ENCODE measurements around the gene C1orf116. TPM values are rescaled to one million over a fixed set of nuclear protein-coding genes. Genes with fewer than 3 reads are reported as not detected.

Gene C1orf116
- total and polyA plus RNA-seq, 10 donors: 0.02 to 1.0 (median 0.27) TPM; not detected in 1

DNA sequence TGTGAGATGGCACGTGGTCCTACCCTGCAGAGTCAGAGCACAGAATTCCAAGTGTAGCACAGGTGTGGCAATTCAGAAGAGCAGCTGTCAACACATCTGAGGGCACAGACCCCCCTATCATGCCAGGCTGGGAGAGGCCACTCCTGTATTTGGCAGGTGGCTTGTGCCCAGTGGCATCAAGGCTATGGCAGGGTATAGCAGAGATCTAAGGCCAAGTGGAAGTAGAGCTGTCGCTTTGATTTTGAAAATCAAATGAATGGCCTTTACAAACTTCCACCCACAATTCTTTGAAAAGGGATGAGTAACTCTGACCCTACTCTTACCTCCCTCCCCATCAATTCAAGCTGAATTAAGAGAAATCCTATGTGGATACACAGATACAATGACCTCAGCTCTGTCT, 13.4 kb downstream of the C1orf116 start:
- TF ChIP-seq, protein P1, sequence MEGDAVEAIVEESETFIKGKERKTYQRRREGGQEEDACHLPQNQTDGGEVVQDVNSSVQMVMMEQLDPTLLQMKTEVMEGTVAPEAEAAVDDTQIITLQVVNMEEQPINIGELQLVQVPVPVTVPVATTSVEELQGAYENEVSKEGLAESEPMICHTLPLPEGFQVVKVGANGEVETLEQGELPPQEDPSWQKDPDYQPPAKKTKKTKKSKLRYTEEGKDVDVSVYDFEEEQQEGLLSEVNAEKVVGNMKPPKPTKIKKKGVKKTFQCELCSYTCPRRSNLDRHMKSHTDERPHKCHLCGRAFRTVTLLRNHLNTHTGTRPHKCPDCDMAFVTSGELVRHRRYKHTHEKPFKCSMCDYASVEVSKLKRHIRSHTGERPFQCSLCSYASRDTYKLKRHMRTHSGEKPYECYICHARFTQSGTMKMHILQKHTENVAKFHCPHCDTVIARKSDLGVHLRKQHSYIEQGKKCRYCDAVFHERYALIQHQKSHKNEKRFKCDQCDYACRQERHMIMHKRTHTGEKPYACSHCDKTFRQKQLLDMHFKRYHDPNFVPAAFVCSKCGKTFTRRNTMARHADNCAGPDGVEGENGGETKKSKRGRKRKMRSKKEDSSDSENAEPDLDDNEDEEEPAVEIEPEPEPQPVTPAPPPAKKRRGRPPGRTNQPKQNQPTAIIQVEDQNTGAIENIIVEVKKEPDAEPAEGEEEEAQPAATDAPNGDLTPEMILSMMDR (IDR thresholded peaks at IDR 0.05 in 8 of 11, conservative IDR thresholded peaks at IDR 0.05 in 3 of 11): no peak
- TF ChIP-seq POLR2A (IDR thresholded peaks at IDR 0.05) (no peak), POLR2AphosphoS5 (IDR thresholded peaks at IDR 0.05) (no peak)
- Histone ChIP-seq H3K4me1 (peaks cover 0 to 30% (median 8%) of the 10 kb centered on the region in 6 donors), H3K4me3 (no peak overlapping the region), H3K27me3 (replicated peaks in 1 of 7) (no peaks in the 10 kb centered on the region), H3K27ac (no peak overlapping the region), H3K9me3 (no peaks in the 10 kb centered on the region), H3K36me3 (no peaks in the 10 kb centered on the region)
- 83 to 100% (median 95%) methylated on average over 2 of the region's 2 CpGs for WGBS, 5 donors
- intact Hi-C loops (cut with DNase I; ENCODE audit: low total_unique reads): no loop called here
- DNase-seq: no peak

DNA sequence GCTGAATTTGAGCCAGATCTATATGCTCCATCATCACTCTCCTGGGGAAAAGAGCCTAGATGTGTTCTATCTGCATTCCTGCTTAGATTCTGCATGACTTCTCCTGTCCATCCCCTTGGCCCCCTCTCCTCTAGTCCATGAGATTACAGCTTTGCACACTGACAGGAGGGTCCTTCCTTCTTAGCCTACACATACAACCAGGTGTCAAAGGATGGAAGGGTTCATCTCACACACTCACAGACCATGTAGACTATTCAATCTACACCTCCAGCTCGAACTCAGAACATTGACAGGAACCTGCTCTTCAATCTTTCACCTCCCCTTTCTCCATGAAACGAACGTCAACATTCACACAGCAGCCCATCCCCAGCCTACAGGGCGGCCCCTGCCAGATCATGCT, 13.8 kb downstream of the C1orf116 start:
- Histone ChIP-seq H3K9me3 (no peaks in the 10 kb centered on the region), H3K36me3 (no peaks in the 10 kb centered on the region), H3K4me1 (peaks cover 0 to 25% (median 7%) of the 10 kb centered on the region in 6 donors), H3K27me3 (replicated peaks in 1 of 7) (no peaks in the 10 kb centered on the region), H3K4me3 (no peak overlapping the region), H3K27ac (no peak overlapping the region)
- intact Hi-C loops (cut with DNase I; ENCODE audit: low total_unique reads): no loop called here
- TF ChIP-seq POLR2AphosphoS5 (IDR thresholded peaks at IDR 0.05): no peak
- no peak for TF ChIP-seq POLR2A (IDR thresholded peaks at IDR 0.05)
- TF ChIP-seq, protein P1 (IDR thresholded peaks at IDR 0.05 in 8 of 11, conservative IDR thresholded peaks at IDR 0.05 in 3 of 11): no peak
- DNase-seq: no peak
- WGBS, 5 donors: 83 to 92% (median 86%) methylated on average over 4 of the region's 4 CpGs

DNA sequence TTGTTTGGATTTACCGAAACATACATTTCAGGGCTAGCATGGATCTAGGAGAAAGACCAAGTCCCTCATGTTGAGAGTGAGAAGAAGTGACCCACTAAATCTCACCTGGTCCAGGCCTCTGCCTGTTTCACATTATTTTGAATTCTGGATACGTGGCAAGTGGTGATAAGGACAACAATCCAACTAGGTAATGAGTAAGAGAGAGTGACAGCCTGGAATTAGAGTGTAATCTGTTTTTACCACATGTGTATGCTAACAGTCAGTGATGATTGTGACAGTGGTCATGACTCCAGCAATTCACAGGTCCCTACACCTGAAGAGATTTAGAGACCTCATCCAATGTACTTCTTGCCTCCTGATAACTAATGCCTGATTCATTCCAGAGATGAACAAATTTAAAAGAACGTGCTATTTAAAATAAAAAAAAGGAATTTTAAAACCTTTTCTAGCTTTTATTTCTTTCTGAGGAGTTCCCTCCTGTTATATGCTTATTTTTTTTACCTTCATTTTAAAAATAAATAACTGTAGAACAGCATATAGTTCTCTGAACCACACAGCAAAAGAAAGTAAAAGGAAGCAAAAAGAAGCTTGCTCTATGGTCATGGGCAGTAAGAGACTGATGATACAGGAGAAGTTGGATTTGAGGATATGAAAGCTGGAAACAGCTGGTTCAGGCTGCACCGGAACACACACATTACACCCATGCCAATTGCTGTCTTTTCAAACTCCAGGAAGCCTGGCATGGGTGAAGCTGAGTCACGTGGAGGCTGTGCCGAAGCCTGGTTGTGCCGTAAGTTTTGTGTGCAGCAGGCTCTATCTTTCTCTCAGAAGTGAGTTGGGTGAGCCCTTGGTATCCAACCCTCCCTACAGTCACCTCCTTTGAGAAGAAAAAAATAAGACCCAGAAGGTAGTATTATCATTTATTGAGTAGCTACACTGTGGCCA, 14.7 kb downstream of the C1orf116 start:
- no peaks in the 10 kb centered on the region for H3K36me3 ChIP-seq
- DNase-seq: no peak
- no peak overlapping the region for H3K27ac ChIP-seq
- no peaks in the 10 kb centered on the region for H3K27me3 ChIP-seq (replicated peaks in 1 of 7)
- TF ChIP-seq POLR2AphosphoS5 (IDR thresholded peaks at IDR 0.05) (no peak), POLR2A (IDR thresholded peaks at IDR 0.05) (no peak)
- TF ChIP-seq, protein P1 (IDR thresholded peaks at IDR 0.05 in 8 of 11, conservative IDR thresholded peaks at IDR 0.05 in 3 of 11): no peak
- no peak overlapping the region for H3K4me3 ChIP-seq
- intact Hi-C loops (cut with DNase I; ENCODE audit: low total_unique reads): no loop called here
- 67 to 86% (median 70%) methylated on average over 7 of the region's 7 CpGs for WGBS, 5 donors
- peaks cover 0 to 17% (median 5%) of the 10 kb centered on the region in 6 donors for H3K4me1 ChIP-seq
- no peaks in the 10 kb centered on the region for H3K9me3 ChIP-seq

DNA sequence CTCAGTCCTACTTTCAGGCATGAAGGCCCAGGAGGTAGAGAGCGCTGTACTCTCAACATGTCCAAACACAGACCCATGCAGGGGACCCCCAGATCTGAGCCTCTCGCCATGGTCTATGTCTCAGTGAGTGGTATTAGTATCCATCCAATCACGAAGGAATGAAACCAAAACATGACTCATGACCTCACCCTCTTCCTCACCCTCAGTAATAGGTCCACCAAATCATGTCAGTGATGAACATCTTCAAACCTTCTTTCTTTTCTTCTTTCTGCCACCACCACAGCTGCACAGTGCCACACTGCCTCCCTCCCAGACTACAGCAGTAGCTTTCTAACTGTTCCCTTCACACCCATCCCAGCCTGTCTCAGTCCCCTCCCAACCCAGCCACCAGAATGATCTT, 16.8 kb downstream of the C1orf116 start:
- no peak overlapping the region for H3K27ac ChIP-seq
- no peaks in the 10 kb centered on the region for H3K9me3 ChIP-seq
- H3K4me1 ChIP-seq: peaks cover 0 to 6% (median 4%) of the 10 kb centered on the region in 6 donors
- no peak for DNase-seq
- H3K36me3 ChIP-seq: no peaks in the 10 kb centered on the region
- H3K27me3 ChIP-seq (replicated peaks in 1 of 7): no peaks in the 10 kb centered on the region
- WGBS, 5 donors: 87 to 93% (median 90%) methylated on average over 3 of the region's 3 CpGs
- intact Hi-C loops (cut with DNase I; ENCODE audit: low total_unique reads): no loop called here
- no peak overlapping the region for H3K4me3 ChIP-seq
- no peak for TF ChIP-seq POLR2A (IDR thresholded peaks at IDR 0.05)
- TF ChIP-seq POLR2AphosphoS5 (IDR thresholded peaks at IDR 0.05): no peak
- TF ChIP-seq, protein P1 (IDR thresholded peaks at IDR 0.05 in 8 of 11, conservative IDR thresholded peaks at IDR 0.05 in 3 of 11): no peak

All from spleen (tissue), 11 donors.